NCI-H2227 treated with DMSO at 0.1 percent for 48 hours (cell line): ENCODE data around the gene COL12A1.

ENCODE experiments used
- DNase-seq: peaks from one replicate; lab custom pipeline; 2025; lab: John Stamatoyannopoulos, UW

Gene COL12A1

GRCh38 chr6:75205776-75206575 lies at the start of gene COL12A1:
Gene COL12A1, minus strand, starts transcription at chr6:75206053. Its CDS starts 3,261 bp downstream, at chr6:75202792.
- peak; percentile 3 for DNase-seq

- DNase-seq, result no peak
Measured at GRCh38 chr6:75250552-75250951, 44.7 kb upstream of the COL12A1 start.

GRCh38 chr6:75249837-75250236 lies 44.0 kb upstream of the COL12A1 start:
- DNase-seq, result no peak

- DNase-seq, result no peak
Measured at GRCh38 chr6:75246386-75246785, 40.5 kb upstream of the COL12A1 start.

GRCh38 chr6:75244063-75244584 lies 38.3 kb upstream of the COL12A1 start:
- DNase-seq, result peak; percentile 56

- DNase-seq, result peak; percentile 96
Measured at GRCh38 chr6:75243333-75244062, 37.6 kb upstream of the COL12A1 start, which contains the start of gene COX7A2. Gene COX7A2, minus strand, starts transcription at chr6:75243801. Its CDS starts 67 bp downstream, at chr6:75243734.

- no peak for DNase-seq
Measured at GRCh38 chr6:75236630-75237029, 30.8 kb upstream of the COL12A1 start.

- DNase-seq, result no peak
Measured at GRCh38 chr6:75235271-75235670, 29.4 kb upstream of the COL12A1 start.

GRCh38 chr6:75234126-75234865 lies 28.4 kb upstream of the COL12A1 start:
- no peak for DNase-seq

GRCh38 chr6:75233092-75233615 lies 27.3 kb upstream of the COL12A1 start:
- no peak for DNase-seq

- DNase-seq, result peak; percentile 12
Measured at GRCh38 chr6:75230484-75231325, 24.9 kb upstream of the COL12A1 start.

- DNase-seq, result no peak
Measured at GRCh38 chr6:75224303-75224926, 18.6 kb upstream of the COL12A1 start.

GRCh38 chr6:75223428-75223827 lies 17.6 kb upstream of the COL12A1 start:
- no peak for DNase-seq

GRCh38 chr6:75222261-75222660 lies 16.4 kb upstream of the COL12A1 start:
- no peak for DNase-seq

GRCh38 chr6:75221116-75221515 lies 15.3 kb upstream of the COL12A1 start:
- DNase-seq, result no peak

- DNase-seq, result no peak
Measured at GRCh38 chr6:75220357-75220756, 14.5 kb upstream of the COL12A1 start.

GRCh38 chr6:75219263-75219662 lies 13.4 kb upstream of the COL12A1 start:
- no peak for DNase-seq

GRCh38 chr6:75217193-75217592 lies 11.3 kb upstream of the COL12A1 start:
- DNase-seq, result no peak

- DNase-seq, result no peak
Measured at GRCh38 chr6:75215291-75215690, 9.4 kb upstream of the COL12A1 start.

GRCh38 chr6:75213732-75214131 lies 7.9 kb upstream of the COL12A1 start:
- no peak for DNase-seq

GRCh38 chr6:75213112-75213511 lies 7.3 kb upstream of the COL12A1 start:
- no peak for DNase-seq
